Activated CD4-positive, CD25-positive, alpha-beta regulatory T cell treated with anti-CD3 and anti-CD28 coated beads, Interleukin-2, amount 50 U/mL, for 24 hours (primary cell): ENCODE results near the gene ARFGAP3.

Experiments
- ATAC-seq, 2 donors: fragments of 150-1000 bp; cut with Tn5 transposase; one replicate each; pipeline ENCODE4 v1.10.0; 2021; ENCODE audit warnings: mild to moderate bottlenecking in 1 of 2, moderate library complexity in 1 of 2

Gene ARFGAP3

GRCh38 chr22:42857845-42858481 lies 890 bp upstream of the ARFGAP3 start:
- ATAC-seq, result no peak

DNA sequence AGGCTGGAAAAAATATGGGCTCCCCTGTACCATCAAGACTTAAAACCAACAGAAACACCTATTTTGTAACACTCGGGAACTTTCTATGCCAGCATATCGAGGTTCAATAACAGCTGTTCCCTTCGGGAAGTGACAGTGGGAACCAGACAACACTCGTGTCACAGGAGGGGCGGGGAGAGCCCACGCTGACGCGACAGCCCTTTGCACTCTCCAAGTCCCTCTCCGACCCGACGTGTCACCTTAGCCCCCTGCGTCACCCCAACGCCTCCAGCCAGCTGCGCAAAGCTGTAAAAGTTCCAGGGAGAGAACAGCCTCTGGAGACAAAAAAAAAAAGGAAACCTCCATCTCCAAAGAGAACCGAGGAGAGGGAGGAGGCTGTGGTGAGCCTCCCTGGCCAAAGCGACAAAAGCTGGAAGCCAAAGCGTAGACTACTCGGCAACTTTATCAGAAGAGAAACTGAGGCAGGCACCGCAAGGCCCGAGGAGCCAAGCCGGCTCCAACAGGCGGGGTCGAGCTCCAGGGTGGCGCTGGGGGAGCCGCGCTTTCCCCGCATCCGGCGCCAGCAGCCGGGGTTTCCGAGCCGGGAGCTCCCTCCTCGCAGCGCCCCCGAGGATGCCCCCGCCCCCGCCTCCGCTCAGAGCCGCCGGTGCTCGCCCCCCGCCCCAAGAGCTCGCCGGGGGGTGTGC lies 751 bp downstream of the ARFGAP3 start:
- ATAC-seq, result peak; percentile 28 to 39

- ATAC-seq, result no peak
Observed at GRCh38 chr22:42855721-42856120, 1.4 kb downstream of the ARFGAP3 start.

- no peak for ATAC-seq
Observed at GRCh38 chr22:42855211-42855610, 1.9 kb downstream of the ARFGAP3 start.

DNA sequence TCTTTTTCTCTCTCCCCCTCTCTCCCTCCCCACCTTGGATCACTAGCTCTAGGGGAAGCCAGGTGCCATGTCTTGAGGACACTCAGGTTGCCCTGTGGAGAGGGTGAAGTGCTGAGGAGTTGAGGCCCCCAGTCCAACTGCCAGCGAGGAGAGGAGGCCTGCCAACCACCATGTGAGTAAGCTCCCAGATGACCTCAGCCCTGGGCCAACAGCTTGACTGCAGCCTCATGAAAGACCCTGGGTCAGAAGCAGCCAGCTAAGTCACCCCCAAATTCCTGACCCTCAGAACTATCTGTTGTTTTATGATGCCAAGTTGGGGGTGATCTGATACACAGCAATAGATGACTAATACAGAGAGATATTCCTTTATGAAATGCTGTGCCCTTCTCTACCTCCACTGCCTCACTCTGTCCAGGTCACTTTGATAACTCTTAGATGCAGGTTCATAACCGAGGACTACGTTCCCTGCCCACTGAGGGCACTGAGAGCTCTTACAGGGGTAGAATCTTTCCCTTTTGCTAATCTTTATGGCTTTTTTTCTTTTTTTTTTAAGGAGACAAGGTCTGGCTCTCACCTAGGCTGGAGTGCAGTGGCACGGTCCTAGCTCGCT lies 8.0 kb downstream of the ARFGAP3 start:
- no peak for ATAC-seq

DNA sequence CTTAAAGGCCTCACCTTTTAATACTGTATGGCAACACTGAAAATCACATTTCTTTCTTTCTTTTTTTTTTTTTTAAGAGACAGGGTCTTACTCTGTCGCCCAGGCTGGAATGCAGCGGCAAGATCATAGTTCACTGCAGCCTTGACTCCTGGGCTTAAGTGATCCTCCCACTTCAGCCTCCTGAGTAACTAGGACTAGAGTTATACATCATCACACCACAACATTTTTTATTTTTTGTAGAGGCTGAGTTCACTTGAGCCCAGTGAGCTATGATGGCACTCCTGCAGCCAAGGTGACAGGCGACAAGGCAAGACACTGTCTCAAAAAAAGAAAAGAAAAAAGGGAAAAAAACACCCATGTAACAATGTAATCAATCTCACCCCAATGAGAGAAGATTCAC lies 10.0 kb downstream of the ARFGAP3 start:
- no peak for ATAC-seq

DNA sequence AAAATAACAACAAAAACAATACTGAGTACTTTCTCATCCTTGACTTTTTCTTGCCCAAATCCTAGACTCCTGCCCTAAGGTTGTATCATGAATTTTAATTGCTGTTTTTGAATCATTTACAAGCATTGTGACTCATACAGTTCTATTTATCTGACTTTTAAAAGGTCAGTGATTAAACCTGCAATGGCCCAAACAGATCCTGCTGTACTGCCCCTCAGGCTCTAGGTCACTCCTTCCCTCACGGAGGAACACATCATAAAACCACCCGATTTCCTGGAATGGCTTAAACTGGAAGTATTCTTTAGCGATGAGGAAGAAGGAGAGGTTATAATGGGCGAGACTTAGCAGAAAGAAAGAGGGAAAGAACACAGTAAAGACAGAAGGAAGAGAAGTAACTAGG lies 12.3 kb downstream of the ARFGAP3 start:
- ATAC-seq, result no peak

GRCh38 chr22:42842658-42843370 lies 14.3 kb downstream of the ARFGAP3 start:
- ATAC-seq, result no peak

DNA sequence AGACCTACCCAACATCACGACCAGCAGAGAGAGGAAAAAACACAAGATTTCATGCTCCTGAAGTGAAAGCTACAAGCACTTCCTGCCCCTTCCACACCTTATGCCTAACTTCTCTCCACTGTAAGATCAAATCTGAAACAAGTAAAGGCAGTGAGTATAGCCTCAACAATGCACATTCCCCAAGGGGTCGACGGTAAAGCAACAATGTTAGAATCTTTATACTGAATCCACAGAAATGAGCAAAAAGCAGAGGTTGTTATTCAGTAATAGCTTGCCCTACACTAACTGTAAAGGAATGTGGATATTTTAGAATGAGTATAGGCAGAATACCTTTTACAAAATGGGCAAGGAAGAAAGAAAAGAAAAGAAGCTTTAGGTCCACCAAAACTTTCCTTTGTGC lies 15.6 kb downstream of the ARFGAP3 start:
- no peak for ATAC-seq

- ATAC-seq, result no peak
Observed at GRCh38 chr22:42837556-42837955, 19.5 kb downstream of the ARFGAP3 start.

GRCh38 chr22:42836026-42836425 lies 21.0 kb downstream of the ARFGAP3 start:
- no peak for ATAC-seq

GRCh38 chr22:42834177-42834949 lies 22.7 kb downstream of the ARFGAP3 start:
- no peak for ATAC-seq

- no peak for ATAC-seq
Observed at GRCh38 chr22:42833104-42833503, 24.0 kb downstream of the ARFGAP3 start.

- ATAC-seq, result no peak
Observed at GRCh38 chr22:42831712-42832111, 25.4 kb downstream of the ARFGAP3 start.

GRCh38 chr22:42830161-42830560 lies 26.9 kb downstream of the ARFGAP3 start:
- ATAC-seq, result no peak

- no peak for ATAC-seq
Observed at GRCh38 chr22:42829302-42829701, 27.8 kb downstream of the ARFGAP3 start.

- no peak for ATAC-seq
Observed at GRCh38 chr22:42825796-42826195, 31.3 kb downstream of the ARFGAP3 start.

- ATAC-seq, result no peak
Observed at GRCh38 chr22:42821386-42821785, 35.7 kb downstream of the ARFGAP3 start.

- no peak for ATAC-seq
Observed at GRCh38 chr22:42820045-42820763, 36.9 kb downstream of the ARFGAP3 start.

GRCh38 chr22:42819412-42820044 lies 37.5 kb downstream of the ARFGAP3 start:
- no peak for ATAC-seq

GRCh38 chr22:42817556-42817955 lies 39.5 kb downstream of the ARFGAP3 start:
- ATAC-seq, result no peak

DNA sequence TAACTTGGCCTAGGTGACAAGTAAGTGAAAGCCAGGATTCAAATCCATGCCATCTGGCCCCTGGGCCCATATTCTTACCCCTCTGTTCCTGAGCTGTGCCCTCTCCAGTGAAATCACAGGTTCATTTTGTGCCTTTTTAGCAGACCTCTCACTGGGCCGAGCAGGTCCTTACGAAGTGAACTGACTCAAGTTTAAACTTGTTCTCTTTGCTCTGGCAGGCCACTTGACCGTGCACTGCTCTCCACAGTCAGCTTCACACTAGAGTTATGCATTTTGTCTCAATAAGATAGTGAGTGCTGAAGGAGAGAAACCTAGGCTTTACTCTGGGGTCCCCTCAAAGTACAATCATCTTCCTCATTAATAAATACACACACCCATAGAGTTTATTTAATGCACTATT lies 40.7 kb downstream of the ARFGAP3 start:
- ATAC-seq, result no peak
